ENCODE measurements around the gene BMPR2.

DNA sequence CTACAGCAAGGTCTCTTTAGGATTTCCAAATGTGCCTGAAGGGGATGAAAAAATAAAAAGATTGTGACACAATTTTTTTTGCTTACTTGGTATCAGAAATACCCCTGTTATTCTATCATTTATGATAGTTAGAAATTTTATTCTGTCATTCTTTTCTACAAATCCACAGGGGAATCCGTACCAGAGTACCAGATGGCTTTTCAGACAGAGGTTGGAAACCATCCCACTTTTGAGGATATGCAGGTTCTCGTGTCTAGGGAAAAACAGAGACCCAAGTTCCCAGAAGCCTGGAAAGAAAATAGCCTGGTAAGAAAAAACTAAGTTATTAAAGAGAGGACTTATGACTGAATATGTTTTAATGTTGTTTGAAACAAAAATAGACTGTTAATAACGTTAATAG, 166.0 kb downstream of the BMPR2 start:
- TF ChIP-seq, protein P1, sequence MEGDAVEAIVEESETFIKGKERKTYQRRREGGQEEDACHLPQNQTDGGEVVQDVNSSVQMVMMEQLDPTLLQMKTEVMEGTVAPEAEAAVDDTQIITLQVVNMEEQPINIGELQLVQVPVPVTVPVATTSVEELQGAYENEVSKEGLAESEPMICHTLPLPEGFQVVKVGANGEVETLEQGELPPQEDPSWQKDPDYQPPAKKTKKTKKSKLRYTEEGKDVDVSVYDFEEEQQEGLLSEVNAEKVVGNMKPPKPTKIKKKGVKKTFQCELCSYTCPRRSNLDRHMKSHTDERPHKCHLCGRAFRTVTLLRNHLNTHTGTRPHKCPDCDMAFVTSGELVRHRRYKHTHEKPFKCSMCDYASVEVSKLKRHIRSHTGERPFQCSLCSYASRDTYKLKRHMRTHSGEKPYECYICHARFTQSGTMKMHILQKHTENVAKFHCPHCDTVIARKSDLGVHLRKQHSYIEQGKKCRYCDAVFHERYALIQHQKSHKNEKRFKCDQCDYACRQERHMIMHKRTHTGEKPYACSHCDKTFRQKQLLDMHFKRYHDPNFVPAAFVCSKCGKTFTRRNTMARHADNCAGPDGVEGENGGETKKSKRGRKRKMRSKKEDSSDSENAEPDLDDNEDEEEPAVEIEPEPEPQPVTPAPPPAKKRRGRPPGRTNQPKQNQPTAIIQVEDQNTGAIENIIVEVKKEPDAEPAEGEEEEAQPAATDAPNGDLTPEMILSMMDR (conservative IDR thresholded peaks at IDR 0.05; ENCODE audit: low read depth, low read length): no peak
- TF ChIP-seq EZH2phosphoT487 (IDR thresholded peaks at IDR 0.05; ENCODE audit: borderline replicate concordance, low read length) (no peak), EZH2 (IDR thresholded peaks at IDR 0.05; ENCODE audit: low read length, unreplicated experiment) (no peak)

All from PC-3 (cell line).